HG03139 (cell line): ENCODE data around the gene CSF1.
"Not testable (repeated sequence)": the region's sequence is repeated elsewhere in the genome, so short reads cannot be mapped to it uniquely, and the experiment has no call there.

Experiments used
- ATAC-seq: cut with Tn5 transposase; IDR thresholded peaks from one replicate; pipeline ENCODE4 v1.9.1; 2021; ENCODE audit not compliant: unreplicated experiment

Gene CSF1, protein sequence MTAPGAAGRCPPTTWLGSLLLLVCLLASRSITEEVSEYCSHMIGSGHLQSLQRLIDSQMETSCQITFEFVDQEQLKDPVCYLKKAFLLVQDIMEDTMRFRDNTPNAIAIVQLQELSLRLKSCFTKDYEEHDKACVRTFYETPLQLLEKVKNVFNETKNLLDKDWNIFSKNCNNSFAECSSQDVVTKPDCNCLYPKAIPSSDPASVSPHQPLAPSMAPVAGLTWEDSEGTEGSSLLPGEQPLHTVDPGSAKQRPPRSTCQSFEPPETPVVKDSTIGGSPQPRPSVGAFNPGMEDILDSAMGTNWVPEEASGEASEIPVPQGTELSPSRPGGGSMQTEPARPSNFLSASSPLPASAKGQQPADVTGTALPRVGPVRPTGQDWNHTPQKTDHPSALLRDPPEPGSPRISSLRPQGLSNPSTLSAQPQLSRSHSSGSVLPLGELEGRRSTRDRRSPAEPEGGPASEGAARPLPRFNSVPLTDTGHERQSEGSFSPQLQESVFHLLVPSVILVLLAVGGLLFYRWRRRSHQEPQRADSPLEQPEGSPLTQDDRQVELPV

DNA sequence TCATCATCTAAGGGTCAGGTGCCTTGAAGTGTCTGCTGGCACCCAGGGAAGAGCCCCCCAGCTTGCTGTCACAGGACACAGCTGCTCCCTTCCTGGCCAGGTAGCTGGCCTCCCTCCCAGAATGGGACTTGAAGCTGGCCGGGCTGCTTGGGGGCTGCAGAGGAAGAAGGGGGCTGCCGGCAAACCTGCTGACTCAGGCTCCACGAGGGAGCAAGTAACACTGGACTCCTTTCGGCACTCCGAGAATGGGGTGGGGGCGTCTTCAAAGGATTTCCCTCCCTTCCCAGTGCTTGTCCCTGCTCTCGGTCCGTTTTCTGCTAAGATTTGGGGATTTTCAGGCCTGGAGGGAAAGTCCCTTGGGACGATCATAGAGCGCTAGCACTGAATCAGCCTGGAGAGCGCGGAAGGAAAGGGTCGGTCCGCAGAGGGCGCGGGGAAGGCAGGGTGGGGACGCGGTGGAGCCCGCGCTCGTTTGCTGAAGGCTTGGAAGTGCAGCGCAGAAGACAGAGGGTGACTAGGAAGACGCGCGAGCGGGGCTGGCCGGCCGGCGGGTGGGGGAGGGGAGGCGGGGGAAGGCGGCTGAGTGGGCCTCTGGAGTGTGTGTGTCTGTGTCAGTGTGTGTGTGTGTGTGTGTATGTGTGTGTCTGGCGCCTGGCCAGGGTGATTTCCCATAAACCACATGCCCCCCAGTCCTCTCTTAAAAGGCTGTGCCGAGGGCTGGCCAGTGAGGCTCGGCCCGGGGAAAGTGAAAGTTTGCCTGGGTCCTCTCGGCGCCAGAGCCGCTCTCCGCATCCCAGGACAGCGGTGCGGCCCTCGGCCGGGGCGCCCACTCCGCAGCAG is at the start of gene CSF1:
TSS of gene CSF1 (plus strand) at position 727 of the 840 bp plus-strand sequence. CDS start 175 bp downstream, outside the sequence.
- ATAC-seq, result no peak

DNA sequence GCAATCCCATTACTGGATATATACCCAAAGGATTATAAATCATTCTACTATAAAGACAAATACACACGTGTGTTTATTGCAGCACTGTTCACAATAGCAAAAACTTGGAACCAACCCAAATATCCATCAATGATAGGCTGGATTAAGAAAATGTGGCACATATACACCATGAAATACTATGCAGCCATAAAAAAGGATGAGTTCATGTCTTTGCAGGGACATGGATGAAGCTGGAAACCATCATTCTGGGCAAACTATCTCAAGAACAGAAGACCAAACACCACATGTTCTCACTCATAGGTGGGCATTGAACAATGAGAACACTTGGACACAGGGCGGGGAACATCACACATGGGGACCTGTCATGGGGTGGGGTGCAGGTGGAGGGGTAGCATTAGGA is 49.0 kb upstream of the CSF1 start:
- ATAC-seq, result not testable (repeated sequence)

DNA sequence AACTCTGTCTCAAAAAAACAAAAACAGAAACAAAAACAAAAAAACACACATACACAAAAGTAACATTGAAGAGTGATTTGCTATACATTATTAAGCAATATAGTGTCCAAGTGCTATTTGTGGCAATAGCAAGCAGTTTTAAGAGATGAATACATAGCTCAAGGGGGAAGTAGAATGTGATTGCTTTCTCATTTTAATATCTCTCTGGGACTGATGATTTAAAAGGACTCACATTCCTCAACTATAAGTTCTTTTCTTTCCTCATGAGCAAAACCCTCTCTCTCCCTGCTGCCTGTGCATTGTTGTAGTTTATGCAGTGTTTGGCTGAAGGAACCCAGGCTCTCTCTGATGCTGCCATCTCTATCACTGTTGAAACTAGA is 47.0 kb upstream of the CSF1 start:
- no peak for ATAC-seq

DNA sequence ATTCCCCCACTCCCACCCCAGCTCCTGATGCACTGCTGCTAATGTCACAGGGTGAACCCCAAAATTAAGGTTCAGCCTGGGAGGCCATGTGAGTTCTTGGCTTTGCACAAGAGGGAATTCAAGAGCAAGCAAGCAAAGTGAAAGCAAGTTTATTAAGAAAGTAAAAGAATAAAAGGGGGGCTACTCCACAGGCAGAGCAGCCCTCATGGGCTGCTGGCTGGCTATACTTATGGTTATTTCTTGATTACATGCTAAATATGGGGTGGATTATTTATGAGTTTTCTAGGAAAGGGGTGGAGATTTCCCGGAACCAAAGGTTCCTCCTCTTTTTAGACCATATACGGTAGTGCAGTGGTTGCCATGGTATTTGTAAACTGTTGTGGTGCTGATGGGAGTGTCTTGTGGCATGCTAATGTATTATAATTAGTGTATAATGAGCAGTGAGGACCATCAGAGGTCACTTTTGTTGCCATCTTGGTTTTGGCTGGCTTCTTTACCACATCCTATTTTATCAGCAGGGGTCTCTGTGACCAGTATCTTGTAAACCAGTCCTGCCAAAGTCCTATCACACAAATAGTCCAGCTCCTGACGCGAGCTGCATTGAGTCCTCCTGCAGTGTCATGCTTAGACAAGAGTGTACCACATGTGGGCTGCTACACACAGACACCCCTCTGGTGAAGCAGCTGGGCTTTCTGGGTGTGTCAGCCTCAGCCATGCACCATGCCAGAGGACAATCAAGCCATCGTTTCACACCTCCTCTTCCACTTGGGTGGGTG is 46.4 kb upstream of the CSF1 start:
- ATAC-seq, result no peak

DNA sequence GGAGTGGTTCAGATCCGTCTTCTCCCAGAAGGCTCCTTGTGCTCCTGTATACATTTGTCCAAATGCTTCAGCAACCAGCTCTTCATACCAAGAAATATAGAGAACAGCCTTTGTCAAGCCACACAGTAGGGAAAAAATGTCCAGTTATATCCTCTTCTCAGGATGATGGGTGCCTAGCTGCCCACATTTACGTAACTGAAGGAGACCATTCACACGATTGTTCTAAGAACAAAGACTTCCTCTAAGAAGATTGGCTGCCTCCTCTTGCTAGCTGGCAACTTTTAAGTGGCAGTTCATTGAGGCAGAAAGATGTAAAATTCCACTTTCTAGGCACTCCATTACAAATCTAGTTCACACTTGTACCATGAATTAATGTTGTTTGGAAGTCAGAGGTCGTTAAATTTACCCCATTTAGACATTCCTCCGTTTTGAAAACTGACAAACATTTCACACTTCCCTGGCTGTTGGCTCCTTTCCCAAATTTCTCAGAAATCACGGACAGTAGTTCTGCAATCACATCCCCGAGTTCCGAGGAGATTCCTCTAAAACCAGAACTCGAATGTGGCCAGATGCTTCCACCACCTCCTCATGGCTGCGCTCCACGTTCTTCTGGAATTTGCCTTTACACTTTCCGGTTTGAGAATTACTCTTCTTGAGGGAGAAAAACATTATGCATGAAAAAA is 45.6 kb upstream of the CSF1 start:
- no peak for ATAC-seq

DNA sequence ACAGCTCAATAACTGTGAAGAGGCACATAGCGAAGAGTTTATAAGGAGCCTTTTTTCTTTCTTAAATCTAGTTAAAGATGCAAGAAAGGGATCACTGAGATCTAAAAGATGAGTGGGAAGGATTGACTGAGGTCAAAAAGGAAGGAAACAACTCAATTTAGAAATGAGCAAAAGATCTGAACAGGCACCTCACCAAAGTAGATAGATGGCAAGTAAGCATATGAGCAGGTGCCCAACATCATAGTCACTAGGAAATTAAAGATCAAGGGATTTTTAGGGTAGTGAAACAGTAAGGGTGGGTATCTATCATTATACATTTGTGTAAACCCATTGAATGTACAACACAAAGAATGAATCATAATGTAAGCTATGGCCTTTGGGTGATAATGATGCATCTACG is 44.6 kb upstream of the CSF1 start:
- no peak for ATAC-seq

DNA sequence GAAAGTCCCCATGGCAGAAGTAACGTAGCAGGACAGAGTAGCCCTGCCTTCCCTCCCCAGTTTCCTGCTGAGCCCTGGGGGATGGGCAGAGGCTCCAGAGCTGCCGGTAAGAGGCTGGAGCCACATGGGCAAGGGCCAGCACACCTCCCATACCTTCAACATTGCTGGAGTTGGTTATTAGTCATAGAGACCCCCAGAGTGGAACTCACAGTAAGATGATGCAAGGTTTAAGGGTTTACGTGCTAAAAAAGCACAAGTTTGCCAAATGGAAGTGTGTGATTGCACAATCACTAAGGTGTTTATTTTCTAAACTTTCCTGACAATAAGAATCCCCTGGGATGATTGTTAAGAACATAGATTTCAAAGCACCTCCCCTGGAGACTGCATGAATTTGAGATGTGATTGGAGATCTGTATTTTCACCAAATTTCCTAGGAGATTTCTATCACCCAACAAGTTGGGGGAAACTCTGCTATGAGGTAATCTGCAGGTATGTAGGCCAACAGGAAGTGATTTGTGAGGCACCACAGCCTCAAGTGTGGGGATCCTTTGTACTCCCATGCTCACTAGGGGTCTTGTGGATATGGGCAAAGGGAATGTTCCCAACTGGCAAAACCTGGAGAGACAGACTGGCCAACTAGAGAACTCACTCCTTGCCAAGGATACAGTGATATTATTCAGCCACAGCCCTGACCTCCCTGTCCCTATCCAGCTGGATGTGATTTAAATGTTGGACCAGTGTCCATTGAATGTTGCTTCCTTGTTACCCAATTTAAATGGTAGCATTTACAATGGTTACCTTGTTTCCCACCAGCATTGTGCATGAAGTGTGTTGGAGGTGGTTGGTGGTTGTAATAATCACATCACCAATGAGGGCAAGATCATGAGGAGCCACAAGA is 37.1 kb upstream of the CSF1 start:
- no peak for ATAC-seq

DNA sequence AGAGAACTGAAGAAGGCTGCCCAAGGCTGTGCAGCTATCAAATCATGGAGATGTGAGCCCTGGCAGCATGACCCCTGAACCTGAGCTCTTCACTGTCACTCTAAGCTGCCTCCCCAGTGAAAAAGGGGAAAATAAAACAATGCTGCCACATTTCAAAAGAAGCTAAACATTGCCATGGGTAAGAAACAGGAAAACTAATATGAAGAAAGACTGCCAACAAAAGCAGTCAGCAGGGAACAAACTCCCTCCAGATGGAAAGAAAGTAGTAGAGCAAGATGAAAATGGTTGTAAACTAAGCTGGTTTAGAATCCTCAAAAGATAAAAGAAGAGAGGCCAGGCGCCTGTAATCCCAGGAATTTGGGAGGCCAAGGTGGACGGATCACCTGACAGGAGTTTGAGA is 36.2 kb upstream of the CSF1 start:
- ATAC-seq, result no peak

DNA sequence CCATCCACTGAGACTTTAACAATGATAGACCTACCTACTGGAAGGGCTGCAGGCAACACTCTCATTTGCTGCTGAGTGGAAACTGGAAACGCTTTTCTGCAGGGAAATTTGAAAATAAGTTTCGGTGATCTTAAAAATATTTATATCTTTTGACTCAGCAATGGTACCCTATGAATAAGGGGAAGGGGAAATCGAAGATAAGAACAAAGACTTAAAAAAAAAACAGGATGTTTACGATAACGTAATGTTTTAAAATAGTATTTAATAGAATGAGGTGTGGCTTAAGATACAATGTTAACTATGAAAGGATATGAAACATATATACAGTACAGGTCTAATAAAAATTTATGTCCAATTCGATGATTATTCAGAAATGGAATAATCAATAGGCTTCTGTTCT is 34.8 kb upstream of the CSF1 start:
- no peak for ATAC-seq

DNA sequence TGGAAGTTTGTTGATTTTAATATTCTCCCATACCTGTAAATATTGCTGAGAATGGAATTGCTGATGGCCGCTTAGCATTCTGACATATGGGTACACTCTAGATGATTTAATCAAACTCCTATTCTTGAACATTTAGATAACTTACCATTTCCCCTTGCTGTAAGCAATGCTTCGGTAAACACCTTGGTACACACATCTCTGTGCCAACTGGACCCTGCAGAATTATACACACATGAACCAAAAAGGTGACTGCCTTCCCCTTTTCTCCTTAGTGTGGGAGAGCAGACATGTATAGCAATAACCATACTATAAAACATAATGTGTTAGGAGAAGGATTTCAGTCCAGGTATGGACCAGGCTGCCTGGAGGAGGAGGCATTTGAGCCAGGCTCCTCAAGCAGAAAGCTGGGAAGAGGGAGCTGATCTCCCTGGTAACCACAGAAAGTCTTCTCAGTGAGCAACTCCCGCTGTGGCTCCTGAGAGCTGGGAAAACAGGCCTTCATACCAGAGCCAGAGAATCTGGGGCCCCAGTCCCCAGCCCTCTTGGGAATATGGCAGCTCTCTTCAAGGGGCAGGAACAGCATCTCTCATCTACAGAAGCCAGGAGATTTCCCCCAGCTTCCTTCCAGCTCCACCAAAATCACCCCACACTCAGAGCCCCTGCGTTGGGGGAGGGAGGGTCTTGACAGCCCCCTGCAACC is 33.9 kb upstream of the CSF1 start:
- ATAC-seq, result no peak

DNA sequence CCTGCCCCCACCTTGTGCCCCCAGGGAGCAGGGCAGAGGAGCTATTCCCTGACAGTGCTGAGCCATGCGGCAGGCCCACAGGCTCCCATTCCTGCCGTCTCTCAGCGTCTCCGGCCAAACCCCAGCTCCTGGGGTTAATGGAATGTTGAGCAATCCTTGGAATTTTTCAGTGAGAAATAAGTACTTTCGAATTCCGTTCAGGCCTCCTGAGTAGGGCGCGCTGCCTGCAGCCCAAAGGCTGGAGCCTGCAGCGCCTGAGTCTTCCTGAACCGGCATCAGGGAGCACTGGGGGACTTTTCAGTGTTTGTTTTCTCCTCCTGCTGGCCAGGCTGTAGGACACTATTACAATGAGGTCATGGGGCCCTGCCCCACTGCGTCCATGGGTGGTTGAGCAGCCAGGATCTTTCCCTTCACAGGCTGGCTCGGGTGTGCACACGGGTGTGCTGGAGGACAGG is 33.3 kb upstream of the CSF1 start:
- ATAC-seq, result no peak

DNA sequence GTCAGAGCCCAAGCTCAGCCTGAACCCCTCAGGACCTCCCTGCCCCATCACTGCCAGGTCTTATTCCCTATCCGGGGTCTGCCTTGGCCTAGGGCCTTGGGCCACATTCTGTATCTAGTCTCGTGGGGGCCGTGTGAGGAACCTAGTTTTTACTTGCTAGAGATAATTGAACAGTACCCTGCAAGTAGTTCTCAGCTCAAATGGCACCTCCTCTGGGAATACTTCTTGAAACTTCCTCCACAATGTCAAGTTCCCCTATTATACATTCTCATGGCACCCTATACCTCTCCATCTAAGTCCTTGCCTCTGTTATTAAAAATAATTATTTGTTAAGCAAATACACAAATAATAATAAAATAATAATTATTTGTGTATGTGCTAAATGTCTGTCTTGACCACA is 32.9 kb upstream of the CSF1 start:
- no peak for ATAC-seq

DNA sequence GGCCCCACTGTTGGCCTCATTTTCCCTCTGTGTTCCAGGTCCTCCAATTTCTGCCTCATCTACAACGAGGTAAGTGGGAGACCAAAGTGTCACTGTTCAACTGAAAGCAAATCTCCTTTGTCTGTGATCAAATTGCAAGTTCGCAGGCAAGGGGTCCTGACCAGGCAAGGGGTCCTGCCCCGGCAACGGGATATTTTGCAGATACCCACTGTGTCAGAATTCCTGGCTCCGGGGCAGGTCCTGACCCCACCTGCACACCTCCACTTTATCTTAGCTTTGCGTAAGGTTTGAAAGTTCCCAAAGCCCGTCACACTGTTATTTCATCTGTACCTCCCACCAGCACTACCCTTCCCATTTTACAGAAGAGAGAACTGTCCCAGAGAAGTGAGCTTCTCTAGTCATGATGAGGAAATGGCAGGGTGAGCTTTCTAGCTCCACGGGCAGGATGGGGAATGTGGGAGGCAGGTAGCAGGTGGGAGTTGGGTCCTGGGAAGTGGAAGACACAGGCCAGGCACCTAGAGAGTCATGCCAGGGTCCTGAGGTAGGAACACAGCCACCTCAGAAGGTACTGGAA is 32.0 kb upstream of the CSF1 start:
- ATAC-seq, result no peak

DNA sequence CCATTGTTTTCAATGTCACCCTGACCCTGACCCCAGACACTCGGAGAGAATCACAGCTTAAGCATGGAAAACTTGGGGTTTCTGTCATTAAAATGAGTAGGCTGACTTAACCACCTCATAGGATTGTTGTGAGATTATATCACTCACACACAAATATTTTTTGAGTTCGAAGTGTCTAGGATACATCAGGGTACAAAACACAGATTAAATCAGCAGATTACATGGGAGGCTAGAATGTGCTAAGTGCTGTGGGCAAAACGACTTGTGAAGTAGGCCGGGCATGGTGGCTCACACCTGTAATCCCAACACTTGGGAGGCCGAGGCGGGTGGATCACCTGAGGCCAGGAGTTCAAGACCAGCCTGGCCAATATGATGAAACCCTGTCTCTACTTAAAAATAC is 31.3 kb upstream of the CSF1 start:
- not testable (repeated sequence) for ATAC-seq

DNA sequence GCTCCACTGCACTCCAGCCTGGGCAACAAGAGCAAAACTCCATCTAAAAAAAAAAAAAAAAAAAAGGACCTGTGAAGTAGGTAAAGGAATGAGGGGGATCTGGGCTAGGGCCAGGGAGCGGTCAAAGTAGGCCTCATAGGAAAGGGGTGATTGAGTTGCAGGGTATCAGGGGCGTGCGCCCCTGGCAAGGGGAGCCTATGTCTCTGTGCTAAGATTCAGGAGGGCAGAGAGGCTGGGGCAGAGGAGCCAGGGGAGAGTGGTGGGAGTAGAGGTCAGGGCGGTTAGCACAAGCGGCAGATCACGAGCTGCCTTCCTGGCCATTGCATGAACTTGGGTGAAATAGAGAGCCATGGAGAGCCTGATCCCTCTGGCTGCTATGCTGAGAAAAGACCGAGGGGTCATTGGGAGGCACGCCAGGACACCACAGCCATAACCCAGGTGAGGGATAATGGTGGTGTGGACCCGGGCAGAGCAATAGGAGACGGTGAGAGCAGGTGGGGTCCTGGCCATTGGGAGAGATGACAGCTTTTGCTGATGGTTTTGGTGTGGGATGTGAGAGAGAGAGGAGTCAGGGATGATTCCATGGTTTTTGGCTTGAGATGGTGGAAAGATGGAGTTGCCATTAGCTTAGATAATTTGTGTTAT is 30.6 kb upstream of the CSF1 start:
- ATAC-seq, result no peak

DNA sequence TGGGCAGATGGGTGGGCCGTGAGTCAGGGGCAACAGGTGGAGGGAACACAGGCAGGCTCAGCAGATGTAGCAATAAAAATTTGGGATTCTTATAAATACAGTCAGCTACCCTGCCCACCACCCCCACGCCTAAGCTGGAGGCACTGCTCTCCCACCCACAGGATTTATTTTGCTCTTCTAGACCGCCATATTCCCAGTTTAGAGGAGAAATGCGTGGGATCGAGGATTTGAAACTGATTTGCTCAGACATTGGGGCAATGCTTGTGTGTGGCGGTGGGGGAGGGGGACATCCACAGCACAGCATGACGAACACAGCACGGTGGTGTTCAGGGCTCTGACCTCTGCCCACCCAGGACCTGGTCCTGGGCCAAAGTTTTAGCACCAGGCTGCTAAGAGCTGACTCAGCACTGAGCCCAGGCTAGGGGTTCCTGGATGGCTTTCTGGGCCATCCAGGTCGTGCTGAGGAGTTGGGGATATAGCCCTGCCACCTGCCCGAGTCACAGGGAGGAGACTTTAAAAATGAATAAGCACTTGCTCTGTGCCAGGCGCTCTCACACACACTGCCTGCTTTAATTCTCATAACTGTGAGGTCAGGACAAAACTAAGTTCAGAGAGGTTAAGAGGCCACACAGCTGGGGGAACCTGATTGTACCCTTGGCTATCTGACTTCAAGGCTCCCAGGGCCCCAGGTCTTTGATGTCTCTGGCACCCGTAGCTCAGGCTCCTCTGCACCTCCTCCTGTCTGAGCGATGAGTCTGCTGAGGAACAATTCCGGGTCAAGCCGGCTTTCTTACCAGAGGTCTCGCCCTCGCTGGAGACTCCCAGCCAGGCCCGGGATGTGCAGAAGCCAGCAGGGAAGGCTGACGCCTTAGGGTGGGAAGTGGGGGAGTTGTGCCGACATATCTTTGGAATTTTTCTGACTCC is 29.4 kb upstream of the CSF1 start:
- no peak for ATAC-seq

DNA sequence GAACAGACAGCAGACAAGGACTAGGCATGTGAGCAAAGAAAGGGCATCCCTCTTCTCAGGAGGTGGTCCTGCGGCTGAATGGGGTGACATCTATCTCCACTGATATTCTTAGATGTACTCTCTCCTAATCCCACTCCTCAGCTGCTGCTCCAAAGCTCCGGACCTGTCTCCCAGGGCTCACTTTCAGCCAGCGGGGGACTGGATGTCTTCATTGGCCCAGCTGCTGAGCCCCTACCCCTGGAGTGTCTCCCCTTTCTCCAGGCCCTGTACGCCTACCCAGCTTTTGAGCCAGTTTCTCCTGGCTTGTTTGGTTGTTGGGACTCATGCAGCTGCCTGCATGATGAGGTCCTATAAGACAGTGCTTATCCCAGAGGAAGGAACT is 28.8 kb upstream of the CSF1 start:
- no peak for ATAC-seq
